WERI-Rb-1 (cell line): ENCODE results near the gene NUP133.

ENCODE experiments used
- DNase-seq: peaks from one replicate; pipeline ENCODE4 v3.0.0-alpha.2; 2020
- H3K27ac ChIP-seq: fragments of 250-450 bp; sonication (Bioruptor Pico); 2 replicates; pipeline ENCODE4 v1.5.1; 2020; ENCODE audit warnings: mild to moderate bottlenecking, moderate library complexity
- H3K27me3 ChIP-seq: fragments of 250-450 bp; sonication (Bioruptor Pico); 2 replicates; pipeline ENCODE4 v1.5.1; 2021; ENCODE audit warnings: mild to moderate bottlenecking, low read depth, moderate library complexity; ENCODE audit not compliant: insufficient read depth, severe bottlenecking
- H3K36me3 ChIP-seq: fragments of 250-450 bp; sonication (Bioruptor Pico); 2 replicates; pipeline ENCODE4 v1.5.1; 2020; ENCODE audit warnings: mild to moderate bottlenecking, moderate library complexity
- H3K4me3 ChIP-seq: 2 replicates; pipeline ENCODE4 v1.5.1; 2011; ENCODE audit warnings: low read depth, mild to moderate bottlenecking, control low read depth, low read length
- H3K9me3 ChIP-seq: fragments of 250-450 bp; sonication (Bioruptor Pico); 2 replicates; pipeline ENCODE4 v1.5.1; 2021; ENCODE audit warnings: mild to moderate bottlenecking, moderate library complexity; ENCODE audit not compliant: severe bottlenecking
- TF ChIP-seq, protein P1 (sequence below): IDR thresholded peaks from 2 replicates; pipeline ENCODE4 v1.5.1; 2011; ENCODE audit warnings: low read depth, mild to moderate bottlenecking, control low read depth, inconsistent platforms, low read length

The NUP133 gene

DNA sequence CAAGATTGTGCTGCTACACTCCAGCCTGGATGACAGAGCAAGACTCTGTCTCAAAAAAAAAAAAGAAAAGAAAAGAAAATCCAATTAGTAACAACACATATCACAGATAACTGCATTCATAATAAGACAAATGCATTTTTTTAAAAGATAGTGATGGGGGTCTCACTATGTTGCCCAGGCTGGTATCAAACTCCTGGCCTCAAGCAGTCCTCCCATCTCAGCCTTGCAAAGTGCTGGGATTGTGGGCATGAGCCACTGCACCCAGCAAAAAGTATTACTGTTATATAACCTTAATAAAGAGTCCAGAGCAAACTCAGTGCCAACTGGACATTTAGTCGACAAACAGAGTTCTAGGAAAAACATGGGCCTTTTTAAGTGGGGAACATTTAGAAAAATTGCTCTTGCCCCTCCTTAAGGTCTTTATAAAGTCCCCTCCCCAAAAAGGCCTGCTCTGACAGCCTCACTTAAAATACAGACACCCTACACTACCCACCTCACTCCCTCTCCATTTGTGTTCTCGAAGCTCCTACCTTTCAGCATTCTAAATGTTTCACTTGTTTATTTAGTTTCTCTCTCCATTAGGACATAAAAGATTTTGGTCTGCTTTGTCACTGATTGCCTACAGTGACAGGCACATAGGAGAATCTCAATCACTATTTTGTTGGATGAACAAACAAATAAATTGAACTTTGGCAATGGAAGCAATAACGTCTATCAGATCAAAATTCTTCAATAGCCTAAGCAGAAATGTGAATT, 42.8 kb upstream of the NUP133 start:
- TF ChIP-seq, protein P1, sequence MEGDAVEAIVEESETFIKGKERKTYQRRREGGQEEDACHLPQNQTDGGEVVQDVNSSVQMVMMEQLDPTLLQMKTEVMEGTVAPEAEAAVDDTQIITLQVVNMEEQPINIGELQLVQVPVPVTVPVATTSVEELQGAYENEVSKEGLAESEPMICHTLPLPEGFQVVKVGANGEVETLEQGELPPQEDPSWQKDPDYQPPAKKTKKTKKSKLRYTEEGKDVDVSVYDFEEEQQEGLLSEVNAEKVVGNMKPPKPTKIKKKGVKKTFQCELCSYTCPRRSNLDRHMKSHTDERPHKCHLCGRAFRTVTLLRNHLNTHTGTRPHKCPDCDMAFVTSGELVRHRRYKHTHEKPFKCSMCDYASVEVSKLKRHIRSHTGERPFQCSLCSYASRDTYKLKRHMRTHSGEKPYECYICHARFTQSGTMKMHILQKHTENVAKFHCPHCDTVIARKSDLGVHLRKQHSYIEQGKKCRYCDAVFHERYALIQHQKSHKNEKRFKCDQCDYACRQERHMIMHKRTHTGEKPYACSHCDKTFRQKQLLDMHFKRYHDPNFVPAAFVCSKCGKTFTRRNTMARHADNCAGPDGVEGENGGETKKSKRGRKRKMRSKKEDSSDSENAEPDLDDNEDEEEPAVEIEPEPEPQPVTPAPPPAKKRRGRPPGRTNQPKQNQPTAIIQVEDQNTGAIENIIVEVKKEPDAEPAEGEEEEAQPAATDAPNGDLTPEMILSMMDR: no peak
- Histone ChIP-seq H3K9me3 (no peaks in the 10 kb centered on the region), H3K27ac (no peak overlapping the region), H3K4me3 (no peak overlapping the region), H3K36me3 (no peaks in the 10 kb centered on the region), H3K27me3 (no peaks in the 10 kb centered on the region)
- DNase-seq: no peak

DNA sequence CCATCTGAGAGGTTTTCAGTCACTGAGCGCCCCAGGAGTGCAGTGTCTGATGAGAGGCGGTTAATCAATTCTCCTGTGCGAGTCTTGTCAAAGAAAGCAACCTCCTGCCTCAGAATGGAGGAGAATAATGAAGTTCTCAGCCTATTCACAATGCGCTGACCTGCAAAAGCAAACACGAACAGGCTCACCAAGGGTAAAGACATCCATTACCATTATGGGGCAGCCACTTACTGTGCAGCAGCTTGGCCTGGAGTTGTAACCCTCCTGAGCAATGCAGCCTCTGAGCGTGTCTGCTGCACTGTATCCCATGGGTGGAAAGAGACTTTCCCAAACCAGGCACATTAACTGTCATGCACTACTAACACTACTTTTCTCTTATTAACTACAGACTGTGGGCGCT, 39.4 kb upstream of the NUP133 start:
- no peaks in the 10 kb centered on the region for H3K36me3 ChIP-seq

DNA sequence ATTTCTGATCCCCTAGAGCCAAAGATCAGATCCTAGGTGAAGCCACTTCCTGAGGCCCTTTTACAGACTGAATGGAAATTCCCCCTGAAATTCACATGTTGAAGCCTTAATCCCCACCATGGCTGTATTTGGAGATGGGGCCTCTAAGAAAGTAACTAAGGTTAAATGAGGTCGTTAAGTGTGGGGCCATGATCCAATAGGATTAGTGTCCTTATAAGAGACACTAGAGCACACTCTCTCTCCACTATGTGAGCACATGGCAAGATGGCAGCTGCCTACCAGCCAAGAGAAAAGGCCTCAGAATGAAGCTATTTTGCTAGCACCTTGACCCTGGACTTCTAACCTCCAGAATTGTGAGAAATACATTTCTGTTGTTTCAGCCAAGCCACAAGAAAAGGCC, 36.4 kb upstream of the NUP133 start:
- Histone ChIP-seq H3K36me3 (no peaks in the 10 kb centered on the region), H3K27ac (no peak overlapping the region), H3K4me3 (no peak overlapping the region), H3K9me3 (no peaks in the 10 kb centered on the region), H3K27me3 (no peaks in the 10 kb centered on the region)
- TF ChIP-seq, protein P1: no peak
- no peak for DNase-seq

More for the DNA sequence above, 39.4 kb upstream of the NUP133 start:
- no peak for DNase-seq
- no peak overlapping the region for H3K27ac ChIP-seq
- no peaks in the 10 kb centered on the region for H3K9me3 ChIP-seq
- H3K4me3 ChIP-seq: no peak overlapping the region
- TF ChIP-seq, protein P1: no peak
- no peaks in the 10 kb centered on the region for H3K27me3 ChIP-seq

DNA sequence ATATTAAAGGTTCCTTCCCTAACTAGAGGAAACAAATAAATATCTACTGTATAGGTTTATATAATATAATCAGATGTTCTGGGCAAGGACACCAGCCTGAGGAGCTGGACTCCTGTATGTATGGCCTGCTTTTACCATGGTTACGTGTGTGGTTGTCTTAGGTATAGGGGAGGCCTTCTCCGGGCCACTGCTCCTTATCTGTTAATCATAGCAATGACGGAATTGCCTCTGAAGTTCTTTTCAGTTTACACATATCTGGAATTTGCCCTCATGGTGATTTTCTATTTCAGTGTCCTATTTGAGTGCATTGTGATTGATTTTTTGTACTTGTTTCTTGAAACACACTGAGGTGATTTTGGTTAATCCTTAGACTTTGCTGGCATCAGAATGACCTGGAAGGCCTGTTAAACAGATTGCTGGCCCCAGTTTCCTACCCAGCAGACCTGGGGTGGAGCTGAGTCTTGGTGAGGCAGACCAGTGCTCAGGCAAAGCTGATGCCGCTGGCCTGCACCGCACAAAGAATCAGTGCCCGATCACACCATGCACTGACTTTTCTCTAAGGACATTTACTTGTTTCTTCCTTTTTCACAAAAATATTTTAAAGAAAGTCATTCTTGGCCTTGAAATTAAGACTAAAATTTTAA, 31.8 kb upstream of the NUP133 start:
- Histone ChIP-seq H3K36me3 (no peaks in the 10 kb centered on the region), H3K9me3 (no peaks in the 10 kb centered on the region), H3K27me3 (no peaks in the 10 kb centered on the region), H3K4me3 (no peak overlapping the region), H3K27ac (no peak overlapping the region)
- TF ChIP-seq, protein P1: no peak
- DNase-seq: no peak

DNA sequence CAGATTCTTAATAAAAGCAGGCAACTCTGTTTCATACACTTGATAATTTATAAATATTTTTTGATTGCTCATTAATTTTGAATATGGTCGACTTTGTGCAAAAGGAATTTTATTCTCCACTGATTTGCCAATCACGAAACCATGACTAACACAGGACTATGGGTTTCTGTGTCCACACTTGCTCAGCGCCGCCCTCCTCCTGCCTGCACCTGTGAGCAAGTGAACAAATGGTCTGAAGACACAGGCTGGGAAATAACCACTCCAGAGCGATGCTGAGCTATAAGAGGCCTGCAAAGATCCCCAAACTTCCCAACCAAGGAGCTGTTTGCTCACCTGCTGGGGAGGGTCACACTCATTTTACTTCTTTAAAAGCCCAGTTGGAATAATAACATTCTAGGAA, 30.8 kb upstream of the NUP133 start:
- no peak overlapping the region for H3K4me3 ChIP-seq
- TF ChIP-seq, protein P1: no peak
- no peak overlapping the region for H3K27ac ChIP-seq
- no peaks in the 10 kb centered on the region for H3K9me3 ChIP-seq
- H3K36me3 ChIP-seq: no peaks in the 10 kb centered on the region
- DNase-seq: no peak
- H3K27me3 ChIP-seq: no peaks in the 10 kb centered on the region
